Measurements from ENCODE around the gene LPAR2.

DNA sequence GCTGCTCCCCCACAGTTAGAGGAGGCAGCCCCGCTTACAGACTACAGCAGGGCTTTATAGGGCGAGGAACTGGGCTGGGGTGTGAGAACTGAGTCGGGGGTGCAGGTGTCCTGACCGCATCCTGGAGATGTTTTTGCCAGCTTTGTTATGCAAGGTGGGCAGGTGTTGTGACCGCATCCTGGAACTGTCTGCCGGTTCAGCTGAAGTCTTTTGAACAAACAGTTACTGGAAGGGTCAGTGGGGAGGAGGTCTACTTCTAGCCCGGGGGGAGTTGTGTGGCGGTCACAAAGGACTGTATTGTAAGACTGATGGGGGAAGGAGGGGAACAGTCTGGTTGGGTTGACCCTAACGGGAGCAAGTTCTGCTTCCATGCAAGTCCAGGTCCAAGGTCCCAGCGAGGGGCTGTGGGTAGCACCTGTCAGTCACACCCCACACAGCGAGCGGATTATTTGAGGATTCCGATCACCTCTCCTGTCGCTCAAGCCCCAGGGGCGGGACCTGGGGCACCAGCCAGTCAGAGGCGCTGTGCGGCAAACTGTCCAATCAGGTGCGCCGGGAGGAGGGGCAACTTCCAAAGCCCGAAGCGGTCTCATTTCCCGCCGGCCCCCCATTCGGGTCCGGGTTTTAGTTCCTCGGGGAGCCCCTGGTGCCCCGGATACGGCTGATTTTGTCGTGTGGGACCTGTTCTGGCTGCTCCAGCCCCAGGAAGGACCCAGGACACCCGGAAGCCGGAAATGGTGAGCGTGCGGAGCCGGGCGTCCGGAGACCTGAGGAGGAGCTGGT, 40.4 kb upstream of the LPAR2 start, which contains the start of gene ZNF101:
- TF ChIP-seq, protein P1, sequence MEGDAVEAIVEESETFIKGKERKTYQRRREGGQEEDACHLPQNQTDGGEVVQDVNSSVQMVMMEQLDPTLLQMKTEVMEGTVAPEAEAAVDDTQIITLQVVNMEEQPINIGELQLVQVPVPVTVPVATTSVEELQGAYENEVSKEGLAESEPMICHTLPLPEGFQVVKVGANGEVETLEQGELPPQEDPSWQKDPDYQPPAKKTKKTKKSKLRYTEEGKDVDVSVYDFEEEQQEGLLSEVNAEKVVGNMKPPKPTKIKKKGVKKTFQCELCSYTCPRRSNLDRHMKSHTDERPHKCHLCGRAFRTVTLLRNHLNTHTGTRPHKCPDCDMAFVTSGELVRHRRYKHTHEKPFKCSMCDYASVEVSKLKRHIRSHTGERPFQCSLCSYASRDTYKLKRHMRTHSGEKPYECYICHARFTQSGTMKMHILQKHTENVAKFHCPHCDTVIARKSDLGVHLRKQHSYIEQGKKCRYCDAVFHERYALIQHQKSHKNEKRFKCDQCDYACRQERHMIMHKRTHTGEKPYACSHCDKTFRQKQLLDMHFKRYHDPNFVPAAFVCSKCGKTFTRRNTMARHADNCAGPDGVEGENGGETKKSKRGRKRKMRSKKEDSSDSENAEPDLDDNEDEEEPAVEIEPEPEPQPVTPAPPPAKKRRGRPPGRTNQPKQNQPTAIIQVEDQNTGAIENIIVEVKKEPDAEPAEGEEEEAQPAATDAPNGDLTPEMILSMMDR (IDR thresholded peaks at IDR 0.05; ENCODE audit: low read length) = no peak
- TF ChIP-seq EZH2 (IDR thresholded peaks at IDR 0.05; ENCODE audit: borderline replicate concordance, low read length) = no peak

Data from OCI-LY1 (cell line).